GM12875 (cell line): Measurements from ENCODE around the gene CREM.

Source experiments
- H3K4me3 ChIP-seq: one replicate; pipeline ENCODE4 v1.5.1; 2011; ENCODE audit warnings: low read depth, low read length, control low read depth
- TF ChIP-seq, protein P1 (sequence below): IDR thresholded peaks from 2 replicates; pipeline ENCODE4 v1.5.1; 2011; ENCODE audit warnings: low read depth, mild to moderate bottlenecking, control low read depth, inconsistent platforms, low read length, moderate library complexity, borderline replicate concordance; ENCODE audit not compliant: insufficient read depth

Gene CREM

DNA sequence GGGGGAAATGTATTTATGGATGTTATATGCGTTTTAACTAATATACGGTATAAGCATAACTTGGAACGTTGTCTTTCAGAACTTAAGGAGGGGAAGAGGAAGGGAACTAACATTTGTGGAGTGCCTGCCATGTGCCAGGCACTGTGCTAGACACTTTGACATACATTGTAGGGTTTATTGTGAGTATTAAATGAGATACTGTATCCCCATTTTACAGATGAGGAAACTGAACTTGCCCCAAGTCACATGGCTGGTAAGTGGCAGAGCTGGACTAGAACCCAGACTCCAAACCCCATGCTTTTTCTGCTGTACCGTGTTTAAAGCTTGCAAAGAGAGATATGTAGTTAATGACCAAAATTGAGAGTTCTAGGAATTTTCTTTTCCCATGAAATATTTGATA, 74.6 kb downstream of the CREM start:
- no peak overlapping the region for H3K4me3 ChIP-seq
- TF ChIP-seq, protein P1, sequence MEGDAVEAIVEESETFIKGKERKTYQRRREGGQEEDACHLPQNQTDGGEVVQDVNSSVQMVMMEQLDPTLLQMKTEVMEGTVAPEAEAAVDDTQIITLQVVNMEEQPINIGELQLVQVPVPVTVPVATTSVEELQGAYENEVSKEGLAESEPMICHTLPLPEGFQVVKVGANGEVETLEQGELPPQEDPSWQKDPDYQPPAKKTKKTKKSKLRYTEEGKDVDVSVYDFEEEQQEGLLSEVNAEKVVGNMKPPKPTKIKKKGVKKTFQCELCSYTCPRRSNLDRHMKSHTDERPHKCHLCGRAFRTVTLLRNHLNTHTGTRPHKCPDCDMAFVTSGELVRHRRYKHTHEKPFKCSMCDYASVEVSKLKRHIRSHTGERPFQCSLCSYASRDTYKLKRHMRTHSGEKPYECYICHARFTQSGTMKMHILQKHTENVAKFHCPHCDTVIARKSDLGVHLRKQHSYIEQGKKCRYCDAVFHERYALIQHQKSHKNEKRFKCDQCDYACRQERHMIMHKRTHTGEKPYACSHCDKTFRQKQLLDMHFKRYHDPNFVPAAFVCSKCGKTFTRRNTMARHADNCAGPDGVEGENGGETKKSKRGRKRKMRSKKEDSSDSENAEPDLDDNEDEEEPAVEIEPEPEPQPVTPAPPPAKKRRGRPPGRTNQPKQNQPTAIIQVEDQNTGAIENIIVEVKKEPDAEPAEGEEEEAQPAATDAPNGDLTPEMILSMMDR, result no peak

DNA sequence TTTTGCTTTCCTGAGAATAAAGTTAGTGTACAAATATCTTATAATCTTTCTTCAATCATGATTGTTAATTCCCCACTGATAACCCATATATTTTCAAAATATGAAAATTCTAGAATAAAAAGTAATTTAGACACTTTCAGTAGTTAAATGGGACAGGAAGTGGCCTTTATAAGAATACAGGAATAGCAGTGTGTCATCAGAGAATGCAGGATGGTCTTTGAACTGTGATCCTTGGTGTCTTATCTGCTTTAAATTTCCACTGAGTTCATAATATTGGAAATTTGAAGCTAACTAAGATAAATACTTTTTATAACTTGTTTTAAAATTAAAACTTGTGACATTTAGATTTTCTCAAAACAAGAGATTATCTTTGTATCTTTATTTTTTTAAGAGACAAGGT, 75.4 kb downstream of the CREM start:
- TF ChIP-seq, protein P1, result no peak
- no peak overlapping the region for H3K4me3 ChIP-seq

DNA sequence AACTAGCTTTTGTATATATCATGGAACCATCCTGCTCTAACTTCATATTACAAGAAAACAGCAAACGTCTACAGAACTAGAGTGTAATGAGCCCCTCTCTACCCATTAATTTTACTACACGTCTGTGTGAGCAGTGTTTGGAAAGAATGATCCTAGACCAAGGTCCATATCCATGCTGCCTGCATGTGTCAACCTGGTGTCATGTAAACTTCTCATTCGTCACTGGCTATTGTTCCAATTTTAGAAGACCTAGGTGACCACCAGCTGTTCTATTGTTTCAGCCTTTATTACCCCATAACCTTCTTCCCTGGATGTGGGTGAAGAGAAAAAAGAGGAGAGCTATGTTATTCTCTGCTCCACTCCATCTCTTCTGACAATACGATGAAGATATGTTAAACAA, 77.1 kb downstream of the CREM start:
- TF ChIP-seq, protein P1, result no peak
- H3K4me3 ChIP-seq, result no peak overlapping the region

DNA sequence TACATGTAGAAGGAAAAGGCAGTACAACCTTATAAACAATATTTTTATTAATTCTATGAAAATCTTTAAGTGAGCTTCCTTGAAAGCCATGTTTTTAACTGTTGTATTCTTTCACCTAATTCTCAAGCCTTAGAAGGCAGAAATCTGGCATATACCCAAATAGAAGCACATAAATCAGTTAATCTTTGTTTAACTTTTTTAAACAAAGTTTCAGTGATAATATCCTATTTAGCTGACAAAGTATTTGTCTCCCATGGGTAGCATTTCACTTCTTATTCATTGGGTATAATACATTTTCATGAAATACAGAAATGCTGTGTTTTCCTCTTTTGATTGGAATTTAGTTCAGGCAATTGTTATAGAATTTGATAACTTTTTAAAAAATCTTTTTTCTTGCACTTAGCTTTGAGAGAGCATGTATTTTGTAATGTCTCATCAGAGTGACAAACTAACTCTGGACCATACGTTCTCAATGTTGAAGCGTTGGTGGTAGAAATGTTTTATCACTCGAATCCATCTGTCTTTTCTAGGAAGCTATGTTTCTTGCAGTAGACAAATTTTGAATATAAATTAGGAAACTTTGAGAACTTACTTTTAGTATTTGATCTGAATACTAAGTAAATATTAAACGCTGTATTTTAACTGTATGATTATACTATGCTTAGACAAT, 78.1 kb downstream of the CREM start:
- no peak overlapping the region for H3K4me3 ChIP-seq
- TF ChIP-seq, protein P1, result no peak

DNA sequence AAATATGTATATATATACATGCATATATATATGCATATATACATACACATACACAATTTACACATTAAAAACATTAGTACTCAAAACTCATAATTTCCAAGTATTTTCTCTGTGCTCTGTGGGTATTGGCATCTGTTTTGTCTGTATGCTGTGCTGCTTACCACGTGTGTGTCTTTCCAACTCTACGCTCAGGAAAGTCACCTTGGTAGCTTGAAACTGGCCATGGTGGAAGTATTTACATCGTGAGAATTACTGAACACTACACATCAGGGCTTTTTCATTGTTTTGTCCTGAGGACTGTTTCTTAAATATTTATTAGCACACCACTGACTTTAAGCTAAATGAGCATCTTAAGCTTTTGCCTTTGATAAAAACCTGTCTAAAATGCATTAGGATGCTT, 79.6 kb downstream of the CREM start:
- H3K4me3 ChIP-seq, result no peak overlapping the region
- TF ChIP-seq, protein P1, result no peak

DNA sequence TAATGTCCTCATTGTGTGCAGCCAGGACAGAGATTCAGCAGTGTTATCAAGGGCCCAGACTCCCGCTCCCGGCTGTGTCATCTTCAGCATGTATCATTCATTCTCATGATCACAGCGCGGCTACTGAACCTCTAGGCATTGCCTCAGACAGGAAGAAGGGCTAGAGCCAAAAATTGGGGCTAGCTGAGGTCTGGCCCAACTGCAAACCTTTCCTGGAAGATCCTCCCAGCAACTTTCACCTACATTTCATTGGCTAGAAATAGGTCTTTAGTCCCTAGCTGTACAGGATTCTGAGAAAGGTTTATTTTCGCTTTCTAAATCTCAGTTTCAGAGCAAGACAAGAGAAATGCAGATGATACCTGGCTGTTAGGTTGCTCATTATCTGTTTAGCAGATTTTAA, 81.9 kb downstream of the CREM start:
- H3K4me3 ChIP-seq, result no peak overlapping the region

More for the DNA sequence above, 81.9 kb downstream of the CREM start:
- TF ChIP-seq, protein P1, result no peak
